Transverse colon (tissue), 4 donors: ENCODE results near the gene EBLN2. TPM values are rescaled to one million over a fixed set of nuclear protein-coding genes. Genes with fewer than 3 reads are reported as not detected.

Source experiments
- DNase-seq: peaks from one replicate; pipeline ENCODE4 v3.0.0-alpha.2; 2019
- H3K27ac ChIP-seq, 4 donors: fragments of 200-600 bp; sonication (generic); 2 replicates each; pipeline ENCODE4 v1.5.1; 2016 to 2018; ENCODE audit warnings: inconsistent platforms in 4 of 4
- H3K27me3 ChIP-seq: fragments of 200-600 bp; sonication (generic); 2 replicates; pipeline ENCODE4 v1.5.1; 2017; ENCODE audit warnings: inconsistent platforms
- H3K36me3 ChIP-seq, 4 donors: fragments of 200-600 bp; sonication (generic); 2 replicates each; pipeline ENCODE4 v1.5.1; 2017 to 2019; ENCODE audit warnings: inconsistent platforms in 4 of 4
- H3K4me1 ChIP-seq, 4 donors: fragments of 200-600 bp; sonication (generic); 2 replicates each; pipeline ENCODE4 v1.5.1; 2017 to 2020; ENCODE audit warnings: inconsistent platforms in 4 of 4
- H3K4me3 ChIP-seq, 4 donors: fragments of 200-600 bp; sonication (generic); 1 replicate in 1 of 4; 2 replicates in 3 of 4; pipeline versions ENCODE4 v1.5.1 to v1.6.1; 2017 to 2019; ENCODE audit warnings: inconsistent platforms in 4 of 4
- H3K9me3 ChIP-seq, 2 donors: fragments of 200-600 bp; sonication (generic); 2 replicates each; pipeline ENCODE4 v1.5.1; 2017 to 2019; ENCODE audit warnings: inconsistent platforms in 2 of 2
- EP300 ChIP-seq: sonication (generic); formaldehyde crosslinking; IDR thresholded peaks from one replicate; pipeline ENCODE4 v1.6.1; 2017; ENCODE audit warnings: antibody characterized with exemption, low read depth
- POLR2A ChIP-seq: fragments of 450-650 bp; IDR thresholded peaks from one replicate; pipeline ENCODE4 v1.6.1; 2016; ENCODE audit warnings: antibody characterized with exemption, mild to moderate bottlenecking, moderate library complexity
- POLR2AphosphoS5 ChIP-seq, 3 donors: sonication (generic); formaldehyde crosslinking; IDR thresholded peaks; one replicate each; pipeline ENCODE4 v1.6.1; 2016; ENCODE audit warnings: antibody characterized with exemption in 3 of 3
- WGBS, 2 donors: methylation state at CpG; one replicate each; pipeline ENCODE4 v1.1.5; 2018; ENCODE audit warnings: low coverage in 1 of 2; 5-methylcytosine and 5-hydroxymethylcytosine counted together
- in situ Hi-C, 4 donors: fragments of 200-750 bp; cut with MboI; loops; one replicate each; pipeline versions ENCODE4 v1.15.0 to v1.15.1; 2017; ENCODE audit warnings: low sequenced_read_pairs in 3 of 4, low pct_ligation_motif_present in 1 of 4, low pct_unique_long_range_greater_than_20kb in 1 of 4
- intact Hi-C: fragments of 100-400 bp; cut with DNase I; formaldehyde crosslinking; loops from one replicate; pipeline ENCODE4 v1.15.1; 2023; ENCODE audit warnings: low total_unique reads
- small RNA-seq, 4 donors: library from RNA; depleted of rRNA; stranded (forward); fragments of <200 nt; gene quantifications; one replicate each; pipeline ENCODE3, GENCODE V24; 2016
- total RNA-seq, 4 donors: library from RNA; depleted of rRNA; stranded (reverse); fragments of >200 nt; gene quantifications; one replicate each; pipeline ENCODE4 v1.1.0, GENCODE V29; 2016
- TF ChIP-seq, protein P1 (sequence below), 5 experiments: fragments of 200-600 bp in 3 of 5; fragments of 450-650 bp in 2 of 5; sonication (generic) in 3 of 5; IDR thresholded peaks; 1 replicate in 2 of 5; 2 replicates in 3 of 5; pipeline ENCODE4 v1.5.1; 2016 to 2017; ENCODE audit warnings: antibody characterized with exemption in 5 of 5, inconsistent platforms in 3 of 5, mild to moderate bottlenecking in 2 of 5, moderate library complexity in 1 of 5

EBLN2 gene
- total RNA-seq, 4 donors from 2014 or later, result 4.5 to 19.4 (median 13.7) TPM

DNA sequence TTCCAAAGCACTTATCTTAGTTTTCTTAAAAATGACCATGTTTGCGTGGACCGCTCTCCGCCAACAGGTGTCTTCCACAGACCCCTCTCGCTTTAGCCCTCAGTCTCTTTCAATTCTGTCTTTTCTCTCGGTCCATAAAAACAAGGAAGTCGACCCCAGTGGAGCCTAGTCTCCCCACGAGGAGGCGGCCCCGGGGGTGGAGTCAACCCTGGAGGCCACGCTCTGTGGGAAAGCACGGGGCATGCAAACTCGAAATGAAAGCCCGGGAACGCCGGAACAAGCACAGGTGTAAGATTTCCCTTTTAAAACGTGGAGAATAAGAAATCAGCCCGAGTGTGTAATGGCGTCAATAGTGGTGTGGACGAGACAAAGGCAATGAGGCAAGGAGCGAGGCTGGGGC lies 49.1 kb downstream of the EBLN2 start:
- TF ChIP-seq POLR2A (no peak), POLR2AphosphoS5 (IDR thresholded peaks at IDR 0.05) (no peak), EP300 (no peak)
- TF ChIP-seq, protein P1, sequence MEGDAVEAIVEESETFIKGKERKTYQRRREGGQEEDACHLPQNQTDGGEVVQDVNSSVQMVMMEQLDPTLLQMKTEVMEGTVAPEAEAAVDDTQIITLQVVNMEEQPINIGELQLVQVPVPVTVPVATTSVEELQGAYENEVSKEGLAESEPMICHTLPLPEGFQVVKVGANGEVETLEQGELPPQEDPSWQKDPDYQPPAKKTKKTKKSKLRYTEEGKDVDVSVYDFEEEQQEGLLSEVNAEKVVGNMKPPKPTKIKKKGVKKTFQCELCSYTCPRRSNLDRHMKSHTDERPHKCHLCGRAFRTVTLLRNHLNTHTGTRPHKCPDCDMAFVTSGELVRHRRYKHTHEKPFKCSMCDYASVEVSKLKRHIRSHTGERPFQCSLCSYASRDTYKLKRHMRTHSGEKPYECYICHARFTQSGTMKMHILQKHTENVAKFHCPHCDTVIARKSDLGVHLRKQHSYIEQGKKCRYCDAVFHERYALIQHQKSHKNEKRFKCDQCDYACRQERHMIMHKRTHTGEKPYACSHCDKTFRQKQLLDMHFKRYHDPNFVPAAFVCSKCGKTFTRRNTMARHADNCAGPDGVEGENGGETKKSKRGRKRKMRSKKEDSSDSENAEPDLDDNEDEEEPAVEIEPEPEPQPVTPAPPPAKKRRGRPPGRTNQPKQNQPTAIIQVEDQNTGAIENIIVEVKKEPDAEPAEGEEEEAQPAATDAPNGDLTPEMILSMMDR (IDR thresholded peaks at IDR 0.05), result no peak
- DNase-seq, result no peak
- H3K4me3 ChIP-seq, result no peak overlapping the region
- H3K9me3 ChIP-seq, result no peaks in the 10 kb centered on the region
- intact Hi-C loops, result no loop called here
- in situ Hi-C loops, result loop anchor here (25.0 kb wide), 3 partner anchors 102 to 752 kb away; no protein-coding TSS in a partner anchor
- H3K27me3 ChIP-seq, result no peaks in the 10 kb centered on the region
- H3K27ac ChIP-seq, result no peak overlapping the region
- 84 to 94% methylated on average over 5 to 20 of the region's 20 CpGs for WGBS, 2 donors
- H3K36me3 ChIP-seq, result no peaks in the 10 kb centered on the region
- H3K4me1 ChIP-seq, result no peaks in the 10 kb centered on the region

Small RNA genes lying within 50 kb of the gene (small RNA-seq; reads per million reads assigned to genes)
- 0 to 0.14 (median 0) reads per million in 4 donors for gene RNU2-64P
- 0 reads per million in 4 donors for gene RNU6-557P
- gene RNU7-19P, result 0 to 0.14 (median 0.06) reads per million in 4 donors

Other genes starting within 250 kb of the EBLN2 start
- gene SHQ1, start 213.2 kb upstream of the EBLN2 start, total RNA-seq, result 10 to 100 TPM in 3 of 4 donors, 1 to 10 TPM in 1; 4.9 to 21.3 (median 13.1) TPM
- 10 to 100 TPM in 2 of 4 donors, 1 to 10 TPM in 2; 1.5 to 12.5 (median 7.5) TPM for gene GXYLT2, start 173.6 kb upstream of the EBLN2 start, total RNA-seq
- gene PPP4R2, start 64.8 kb upstream of the EBLN2 start, total RNA-seq, result 10 to 100 TPM; 14.5 to 55.6 (median 36.9) TPM